HG02852 (cell line): ENCODE data around the gene QPRT.
"Not testable (repeated sequence)": the region's sequence is repeated elsewhere in the genome, so short reads cannot be mapped to it uniquely, and the experiment has no call there.

ENCODE experiments used
- ATAC-seq: cut with Tn5 transposase; IDR thresholded peaks from one replicate; pipeline ENCODE4 v1.9.1; 2021; ENCODE audit warnings: mild to moderate bottlenecking, moderate library complexity; ENCODE audit not compliant: unreplicated experiment

QPRT gene

DNA sequence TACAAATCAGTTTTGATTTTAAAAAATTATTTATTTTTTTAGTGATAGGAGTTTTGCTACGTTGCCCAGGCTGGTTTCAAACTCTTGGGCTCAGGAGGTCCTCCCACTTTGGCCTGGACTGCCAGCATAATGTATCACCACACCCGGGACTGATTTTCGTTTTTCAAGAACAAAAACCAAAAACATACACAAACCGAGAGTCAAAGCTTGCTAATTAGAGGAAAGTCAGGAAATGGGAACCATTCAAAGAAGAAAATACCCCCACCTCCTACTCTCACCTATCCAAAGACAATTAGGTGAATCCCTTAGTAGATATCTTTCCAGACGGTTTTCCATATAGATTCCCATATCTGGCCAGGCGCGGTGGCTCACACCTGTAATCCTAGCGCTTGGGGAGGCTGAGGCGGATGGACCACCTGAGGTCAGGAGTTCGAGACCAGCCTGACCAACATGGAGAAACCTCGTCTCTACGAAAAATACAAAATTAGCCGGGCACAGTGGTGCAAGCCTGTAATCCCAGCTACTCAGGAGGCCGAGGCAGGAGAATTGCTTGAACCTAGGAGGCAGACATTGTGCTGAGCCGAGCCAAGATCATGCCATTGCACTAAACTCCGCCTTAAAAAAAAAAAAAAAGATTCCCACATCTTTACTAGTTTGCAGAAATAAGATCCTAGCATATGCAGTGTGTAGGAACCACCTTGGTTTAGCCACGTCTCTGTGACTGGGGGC lies 16.8 kb upstream of the QPRT start:
- ATAC-seq, result no peak

- no peak for ATAC-seq
These were observed 16.3 kb upstream of the QPRT start for GRCh38 chr16:29662729-29663015.

DNA sequence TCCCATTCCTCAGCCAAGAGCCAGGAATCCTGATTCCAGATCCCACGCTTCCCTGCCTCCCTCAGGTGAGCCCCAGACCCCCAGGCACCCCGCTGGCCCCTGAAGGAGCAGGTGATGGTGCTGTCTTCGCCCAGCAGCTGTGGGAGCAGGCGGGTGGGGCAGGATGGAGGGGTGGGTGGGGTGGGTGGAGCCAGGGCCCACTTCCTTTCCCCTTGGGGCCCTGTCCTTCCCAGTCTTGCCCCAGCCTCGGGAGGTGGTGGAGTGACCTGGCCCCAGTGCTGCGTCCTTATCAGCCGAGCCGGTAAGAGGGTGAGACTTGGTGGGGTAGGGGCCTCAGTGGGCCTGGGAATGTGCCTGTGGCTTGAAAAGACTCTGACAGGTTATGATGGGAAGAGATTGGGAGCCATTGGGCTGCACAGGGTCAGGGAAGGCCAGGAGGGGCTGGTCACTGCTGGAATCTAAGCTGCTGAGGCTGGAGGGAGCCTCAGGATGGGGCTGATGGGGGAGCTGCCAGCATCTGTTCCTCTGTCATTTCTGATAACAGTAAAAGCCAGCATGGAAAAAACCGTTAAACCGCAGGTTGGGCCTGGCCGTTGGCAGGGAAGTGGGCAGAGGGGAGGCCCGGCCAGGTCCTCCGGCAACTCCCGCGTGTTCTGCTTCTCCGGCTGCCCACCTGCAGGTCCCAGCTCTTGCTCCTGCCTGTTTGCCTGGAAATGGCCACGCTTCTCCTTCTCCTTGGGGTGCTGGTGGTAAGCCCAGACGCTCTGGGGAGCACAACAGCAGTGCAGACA lies 15.8 kb upstream of the QPRT start, which contains the start of gene SPN:
TSS of gene SPN (plus strand) at position 232 of the 791 bp plus-strand sequence. CDS start at position 714, 482 bp downstream.
- no peak for ATAC-seq

- no peak for ATAC-seq
These were observed 15.2 kb upstream of the QPRT start for GRCh38 chr16:29663807-29664090.

- no peak for ATAC-seq
These were observed 14.7 kb upstream of the QPRT start for GRCh38 chr16:29664091-29664921.

GRCh38 chr16:29665294-29666077 lies 13.5 kb upstream of the QPRT start:
- no peak for ATAC-seq

DNA sequence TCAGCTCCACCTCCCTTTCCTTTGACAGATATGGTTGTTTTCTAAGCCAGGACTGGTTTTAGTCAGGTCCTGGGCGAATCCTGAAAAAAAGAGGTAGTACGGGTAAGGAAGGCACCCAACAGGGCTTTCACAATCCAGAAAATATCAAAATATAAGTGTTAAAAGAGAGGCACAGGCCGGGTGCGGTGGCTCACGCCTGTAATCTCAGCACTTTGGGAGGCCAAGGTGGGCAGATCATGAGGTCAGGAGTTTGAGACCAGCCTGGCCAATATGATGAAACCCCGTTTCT lies 11.7 kb upstream of the QPRT start:
- not testable (repeated sequence) for ATAC-seq

DNA sequence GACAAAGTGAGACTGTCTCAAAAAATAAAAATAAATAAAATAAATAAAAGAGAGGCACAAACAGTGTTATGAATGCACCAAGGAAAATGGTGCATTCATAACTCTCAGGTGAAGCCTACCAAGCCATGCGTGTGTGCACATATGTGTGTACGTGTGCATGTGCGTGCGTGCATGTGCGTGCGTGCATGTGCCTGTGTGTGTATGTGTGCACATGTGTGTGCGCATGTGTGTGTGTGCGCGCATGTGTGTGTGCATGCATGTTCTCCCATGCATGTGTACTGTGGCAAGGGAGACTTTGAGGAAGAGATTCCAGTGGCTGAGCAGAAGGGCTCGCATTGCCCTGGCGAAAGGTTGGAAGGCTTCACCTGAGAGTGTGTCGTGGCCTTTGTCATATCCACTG lies 11.2 kb upstream of the QPRT start:
- ATAC-seq, result no peak

- ATAC-seq, result no peak
These were observed 10.7 kb upstream of the QPRT start for GRCh38 chr16:29668267-29668666.

DNA sequence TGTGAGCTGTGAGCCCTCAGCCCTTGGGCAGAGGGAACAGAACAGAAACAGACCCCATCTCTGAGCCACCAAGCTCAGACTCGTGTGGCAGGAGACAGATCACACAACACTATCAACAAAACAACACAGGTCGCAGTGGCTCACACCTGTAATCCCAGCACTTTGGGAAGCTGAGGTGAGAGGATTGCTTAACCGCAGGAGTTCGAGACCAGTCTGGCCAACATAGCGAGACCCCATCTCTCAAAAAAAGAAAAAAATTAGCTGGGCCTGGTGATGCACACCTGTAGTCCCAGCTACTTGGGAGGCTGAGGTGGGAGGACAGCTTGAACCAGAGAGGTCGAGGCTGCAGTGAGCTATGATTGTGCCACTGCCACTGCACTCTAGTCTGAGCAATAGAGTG lies 5.5 kb upstream of the QPRT start:
- no peak for ATAC-seq

- ATAC-seq, result no peak
These were observed 4.8 kb upstream of the QPRT start for GRCh38 chr16:29674188-29674587.

- no peak for ATAC-seq
These were observed 3.0 kb upstream of the QPRT start for GRCh38 chr16:29675811-29676643.

DNA sequence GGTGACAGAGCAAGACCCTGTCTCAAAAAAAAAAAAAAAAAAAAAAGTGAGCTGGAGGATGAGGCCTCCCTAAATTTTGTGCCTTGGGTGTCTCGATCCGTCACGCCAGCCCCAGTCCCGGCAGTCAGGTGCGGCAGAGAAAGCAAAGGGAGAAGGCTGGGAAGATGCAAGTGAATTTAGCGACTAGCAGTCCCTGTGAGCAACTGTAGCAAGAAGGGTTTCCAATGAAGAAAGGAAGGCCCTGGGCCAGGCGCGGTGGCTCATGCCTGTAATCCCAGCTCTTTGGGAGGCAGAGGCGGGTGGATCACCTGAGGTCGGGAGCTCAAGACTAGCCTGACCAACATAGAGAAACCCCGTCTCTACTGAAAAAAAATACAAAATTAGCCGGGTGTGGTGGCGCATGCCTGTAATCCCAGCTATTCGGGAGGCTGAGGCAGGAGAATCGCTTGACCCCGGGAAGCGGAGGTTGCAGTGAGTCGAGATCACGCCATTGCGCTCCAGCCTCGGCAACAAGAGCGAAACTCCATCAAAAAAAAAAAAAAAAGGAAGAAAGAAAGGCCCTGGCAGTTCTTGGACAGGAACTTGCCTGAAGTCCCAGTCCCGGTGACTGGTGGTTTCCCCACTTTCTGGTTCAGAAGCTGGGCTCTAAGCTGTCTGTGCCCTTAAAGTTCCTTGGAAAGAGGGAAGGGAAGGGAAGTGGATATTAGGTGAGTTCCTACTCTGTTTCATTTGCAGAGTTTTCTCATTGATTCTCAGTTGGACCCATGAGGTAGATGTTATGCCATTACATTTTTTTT lies 1.8 kb upstream of the QPRT start:
- no peak for ATAC-seq

DNA sequence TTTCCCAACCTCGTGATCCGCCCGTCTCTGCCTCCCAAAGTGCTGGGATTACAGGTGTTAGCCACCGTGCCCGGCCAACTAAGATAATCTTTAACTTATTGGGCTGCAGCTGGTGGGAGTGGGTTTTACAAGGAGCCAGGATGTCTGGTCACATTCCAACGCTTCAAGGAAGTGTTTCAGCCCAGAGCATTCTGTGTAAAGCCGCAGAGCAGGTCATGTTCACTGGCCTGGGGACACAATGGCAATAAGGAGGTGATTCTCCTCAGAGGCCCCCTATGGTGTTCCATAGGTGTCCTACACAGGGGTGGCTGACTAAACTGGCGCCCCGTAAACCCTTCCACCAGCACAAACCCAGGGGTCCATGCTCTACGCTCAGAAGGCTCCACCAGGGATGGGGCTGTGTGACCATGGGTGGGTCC lies 1.2 kb downstream of the QPRT start:
- no peak for ATAC-seq

DNA sequence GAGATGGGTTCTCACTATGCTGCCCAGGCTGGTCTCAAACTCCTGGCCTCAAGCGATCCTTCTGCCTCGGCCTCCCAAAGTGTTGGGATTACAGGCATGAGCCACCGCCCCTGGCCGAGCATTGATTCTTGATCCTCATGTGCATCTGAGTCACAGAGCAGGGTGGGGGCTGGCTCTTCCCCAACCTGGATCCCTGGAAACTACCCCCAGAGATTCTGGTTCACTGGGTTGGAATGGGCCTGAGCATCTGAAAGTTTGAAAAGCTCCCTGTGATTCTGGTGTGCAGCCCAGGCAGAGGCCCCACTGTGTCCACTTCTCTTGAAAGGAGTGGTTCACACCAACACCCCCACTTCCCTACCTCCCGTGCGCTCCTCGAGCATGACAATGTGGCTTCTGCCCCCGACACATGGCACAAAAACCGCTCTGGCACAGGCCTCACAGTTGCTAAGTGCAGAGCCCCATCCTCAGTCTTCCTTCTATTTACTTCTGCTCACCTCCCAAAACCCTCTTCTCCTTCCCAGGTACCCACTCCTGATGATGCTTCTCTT lies 4.6 kb downstream of the QPRT start:
- no peak for ATAC-seq

DNA sequence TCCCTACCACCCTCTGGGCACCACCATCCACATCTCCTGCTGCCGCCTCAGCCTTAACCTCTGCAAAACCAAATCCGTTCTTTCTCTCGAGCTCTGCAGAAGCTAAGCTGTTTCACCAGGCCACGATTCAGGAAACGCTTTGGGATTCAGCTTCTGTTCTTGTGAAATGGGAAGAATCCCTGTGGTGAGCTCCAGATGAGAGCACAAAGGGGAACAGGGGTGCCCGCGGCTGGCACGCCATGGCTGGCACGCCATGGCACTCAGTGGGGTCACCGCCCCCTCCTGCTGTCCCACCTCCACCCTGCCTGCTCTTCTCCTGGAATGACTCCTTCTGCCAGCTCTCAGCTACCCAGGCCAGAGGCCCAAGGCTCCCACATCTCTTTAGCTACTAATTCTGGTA lies 5.7 kb downstream of the QPRT start:
- ATAC-seq, result no peak

DNA sequence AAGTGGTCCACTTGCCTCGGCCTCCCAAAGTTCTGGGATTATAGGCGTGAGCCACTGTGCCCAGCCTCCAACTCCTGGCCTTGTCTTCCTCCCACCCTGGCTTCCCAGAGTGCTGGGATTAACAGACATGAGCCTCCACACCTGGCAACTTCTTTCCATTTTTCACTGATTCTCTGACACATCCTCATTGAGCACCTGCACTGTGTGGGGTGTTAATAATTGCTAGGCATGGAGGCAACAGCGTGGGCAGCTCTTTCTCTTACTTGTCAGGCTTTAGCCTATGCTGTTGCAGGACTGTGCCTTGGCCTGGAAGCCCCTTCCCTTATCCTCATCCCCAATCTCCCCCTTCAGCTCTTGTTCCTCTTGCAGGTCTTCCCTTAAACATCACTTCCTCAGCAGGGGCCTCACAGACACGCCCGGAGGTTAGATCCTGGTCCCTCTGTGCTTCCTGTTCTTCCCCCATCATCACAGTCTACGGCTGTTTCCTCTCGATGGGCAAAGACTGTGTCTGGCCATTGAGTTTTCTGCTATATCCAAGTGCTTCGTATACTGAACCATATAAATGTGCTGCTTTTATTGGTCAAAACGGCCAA lies 7.9 kb downstream of the QPRT start:
- ATAC-seq, result no peak

DNA sequence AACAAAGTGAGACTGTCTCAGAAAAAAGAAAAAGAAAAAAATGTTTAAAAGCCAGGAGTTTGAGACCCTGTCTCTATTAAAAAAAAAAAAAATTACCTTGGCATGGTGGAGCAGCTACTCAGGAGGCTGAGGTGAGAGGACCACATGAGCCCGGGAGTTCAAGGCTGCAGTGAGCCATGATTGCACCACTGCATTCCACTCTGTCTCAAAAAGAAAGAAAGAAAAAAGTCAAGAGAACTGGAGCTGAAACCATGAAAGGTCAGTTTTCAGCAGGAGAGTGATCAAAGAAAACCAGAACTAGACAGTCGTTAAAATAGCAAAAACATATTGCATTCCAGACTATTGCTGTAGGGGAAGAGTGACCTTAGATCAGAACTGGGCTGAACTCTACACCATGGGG lies 8.8 kb downstream of the QPRT start:
- no peak for ATAC-seq

GRCh38 chr16:29688172-29688571 lies 9.2 kb downstream of the QPRT start:
- no peak for ATAC-seq
